SU-DHL-6 (cell line): Measurements from ENCODE around the gene GARS1.

Experiments used
- EZH2phosphoT487 ChIP-seq: fragments of 200-600 bp; sonication (generic), shearing (Covaris generic); conservative IDR thresholded peaks from 2 replicates; pipeline ENCODE4 v1.6.1; 2018; ENCODE audit warnings: mild to moderate bottlenecking, antibody characterized with exemption, low read length, moderate library complexity, mixed read lengths
- TF ChIP-seq, protein P1 (sequence below): fragments of 200-600 bp; sonication (generic); IDR thresholded peaks from one replicate; pipeline ENCODE4 v1.5.1; 2017; ENCODE audit warnings: antibody characterized with exemption, mild to moderate bottlenecking, low read length, moderate library complexity; ENCODE audit not compliant: insufficient read depth, poor library complexity, severe bottlenecking

- TF ChIP-seq, protein P1, sequence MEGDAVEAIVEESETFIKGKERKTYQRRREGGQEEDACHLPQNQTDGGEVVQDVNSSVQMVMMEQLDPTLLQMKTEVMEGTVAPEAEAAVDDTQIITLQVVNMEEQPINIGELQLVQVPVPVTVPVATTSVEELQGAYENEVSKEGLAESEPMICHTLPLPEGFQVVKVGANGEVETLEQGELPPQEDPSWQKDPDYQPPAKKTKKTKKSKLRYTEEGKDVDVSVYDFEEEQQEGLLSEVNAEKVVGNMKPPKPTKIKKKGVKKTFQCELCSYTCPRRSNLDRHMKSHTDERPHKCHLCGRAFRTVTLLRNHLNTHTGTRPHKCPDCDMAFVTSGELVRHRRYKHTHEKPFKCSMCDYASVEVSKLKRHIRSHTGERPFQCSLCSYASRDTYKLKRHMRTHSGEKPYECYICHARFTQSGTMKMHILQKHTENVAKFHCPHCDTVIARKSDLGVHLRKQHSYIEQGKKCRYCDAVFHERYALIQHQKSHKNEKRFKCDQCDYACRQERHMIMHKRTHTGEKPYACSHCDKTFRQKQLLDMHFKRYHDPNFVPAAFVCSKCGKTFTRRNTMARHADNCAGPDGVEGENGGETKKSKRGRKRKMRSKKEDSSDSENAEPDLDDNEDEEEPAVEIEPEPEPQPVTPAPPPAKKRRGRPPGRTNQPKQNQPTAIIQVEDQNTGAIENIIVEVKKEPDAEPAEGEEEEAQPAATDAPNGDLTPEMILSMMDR = no peak
- no peak for TF ChIP-seq EZH2phosphoT487
Measured at GRCh38 chr7:30552330-30552729, 42.3 kb upstream of the GARS1 start.
